H9 (cell line): Measurements from ENCODE around the gene TMEM187. TPM values are rescaled to one million over a fixed set of nuclear protein-coding genes. Genes with fewer than 3 reads are reported as not detected.

ENCODE experiments used
- DNase-seq: peaks from one replicate; pipeline ENCODE4 v3.0.0-alpha.2; 2017
- H2AFZ ChIP-seq: one replicate; pipeline ENCODE4 v1.6.1; 2013; ENCODE audit warnings: mild to moderate bottlenecking, low read length, control low read depth, moderate library complexity
- H2AK5ac ChIP-seq: 2 replicates; pipeline ENCODE4 v1.6.1; 2013; ENCODE audit warnings: low read length, control low read depth, mixed read lengths; ENCODE audit not compliant: insufficient read length
- H2BK120ac ChIP-seq: one replicate; pipeline ENCODE4 v1.6.1; 2013; ENCODE audit warnings: low read depth, mild to moderate bottlenecking, low read length, control low read depth, inconsistent platforms; ENCODE audit not compliant: poor library complexity, severe bottlenecking
- H2BK12ac ChIP-seq: 2 replicates; pipeline ENCODE4 v1.6.1; 2013; ENCODE audit warnings: low read length, control low read depth, mixed read lengths, low read depth; ENCODE audit not compliant: insufficient read length
- H2BK15ac ChIP-seq: 2 replicates; pipeline ENCODE4 v1.6.1; 2013; ENCODE audit warnings: low read depth, low read length, control low read depth
- H2BK20ac ChIP-seq: one replicate; pipeline ENCODE4 v1.6.1; 2013; ENCODE audit warnings: low read depth, mild to moderate bottlenecking, low read length, control low read depth, inconsistent platforms; ENCODE audit not compliant: poor library complexity, severe bottlenecking
- H2BK5ac ChIP-seq: 2 replicates; pipeline ENCODE4 v1.6.1; 2013; ENCODE audit warnings: low read length, control low read depth, mixed read lengths; ENCODE audit not compliant: insufficient read length
- H3K14ac ChIP-seq: 2 replicates; pipeline ENCODE4 v1.6.1; 2013; ENCODE audit warnings: low read length, control low read depth; ENCODE audit not compliant: insufficient read depth
- H3K18ac ChIP-seq: 2 replicates; pipeline ENCODE4 v1.6.1; 2013; ENCODE audit warnings: low read depth, mild to moderate bottlenecking, mixed read lengths, low read length, control low read depth; ENCODE audit not compliant: insufficient read length
- H3K23ac ChIP-seq: 2 replicates; pipeline ENCODE4 v1.6.1; 2013; ENCODE audit warnings: low read length, control low read depth, mixed read lengths, low read depth; ENCODE audit not compliant: insufficient read length
- H3K23me2 ChIP-seq: 2 replicates; pipeline ENCODE4 v1.6.1; 2013; ENCODE audit warnings: low read depth, mild to moderate bottlenecking, mixed read lengths, low read length, control low read depth; ENCODE audit not compliant: insufficient read length, poor library complexity, severe bottlenecking
- H3K27ac ChIP-seq: 2 replicates; pipeline ENCODE4 v1.5.1; 2013; ENCODE audit warnings: low read length, control low read depth, mixed read lengths, low read depth; ENCODE audit not compliant: insufficient read length
- H3K27me3 ChIP-seq: 2 replicates; pipeline ENCODE4 v1.6.1; 2013; ENCODE audit warnings: low read length, control low read depth, inconsistent platforms; ENCODE audit not compliant: insufficient read depth
- H3K4ac ChIP-seq: 2 replicates; pipeline ENCODE4 v1.6.1; 2013; ENCODE audit warnings: low read depth, mild to moderate bottlenecking, control low read depth, inconsistent platforms, low read length, moderate library complexity
- H3K4me1 ChIP-seq: 2 replicates; pipeline ENCODE4 v1.6.1; 2013; ENCODE audit warnings: low read length, control low read depth, inconsistent platforms; ENCODE audit not compliant: insufficient read depth
- H3K4me2 ChIP-seq: 2 replicates; pipeline ENCODE4 v1.6.1; 2013; ENCODE audit warnings: low read length, control low read depth, mixed read lengths; ENCODE audit not compliant: insufficient read length, insufficient read depth
- H3K56ac ChIP-seq: 2 replicates; pipeline ENCODE4 v1.6.1; 2013; ENCODE audit warnings: low read depth, mild to moderate bottlenecking, mixed read lengths, low read length, control low read depth; ENCODE audit not compliant: insufficient read length
- H3K79me1 ChIP-seq: 2 replicates; pipeline ENCODE4 v1.6.1; 2013; ENCODE audit warnings: low read depth, mild to moderate bottlenecking, moderate library complexity, low read length, control low read depth, inconsistent platforms; ENCODE audit not compliant: insufficient read depth, poor library complexity, severe bottlenecking
- H3K79me2 ChIP-seq: 2 replicates; pipeline ENCODE4 v1.6.1; 2013; ENCODE audit warnings: low read length, control low read depth, inconsistent platforms; ENCODE audit not compliant: insufficient read depth
- H3K9ac ChIP-seq: 2 replicates; pipeline ENCODE4 v1.6.1; 2013; ENCODE audit warnings: low read length, control low read depth, mixed read lengths; ENCODE audit not compliant: insufficient read length; ENCODE audit errors: extremely low read depth
- H3K9me3 ChIP-seq: one replicate; pipeline ENCODE4 v1.6.1; 2013; ENCODE audit warnings: low read depth, low read length, inconsistent platforms; ENCODE audit not compliant: control insufficient read depth
- H3T11ph ChIP-seq: one replicate; pipeline ENCODE4 v1.6.1; 2013; ENCODE audit warnings: mild to moderate bottlenecking, low read length, control low read depth, inconsistent platforms
- H4K20me1 ChIP-seq: one replicate; pipeline ENCODE4 v1.6.1; 2013; ENCODE audit not compliant: control insufficient read depth, insufficient read length, insufficient read depth
- H4K5ac ChIP-seq: 2 replicates; pipeline ENCODE4 v1.6.1; 2013; ENCODE audit warnings: low read depth, mild to moderate bottlenecking, mixed read lengths, low read length, control low read depth; ENCODE audit not compliant: insufficient read length
- H4K8ac ChIP-seq: replicated peaks from 2 replicates; pipeline ENCODE4 v1.6.1; 2013; ENCODE audit warnings: low read length, control low read depth, mixed read lengths, low read depth; ENCODE audit not compliant: insufficient read length
- H4K91ac ChIP-seq: 2 replicates; pipeline ENCODE4 v1.6.1; 2013; ENCODE audit warnings: low read depth, mild to moderate bottlenecking, moderate library complexity, mixed read lengths, low read length, control low read depth; ENCODE audit not compliant: insufficient read length
- H3K27ac Mint-ChIP-seq, 3 experiments: 2 replicates in 2 of 3; 3 replicates in 1 of 3; pipeline ENCODE4 v1.8.0; 2020 to 2021; ENCODE audit warnings: mixed read lengths in 3 of 3, mild to moderate bottlenecking in 1 of 3, moderate library complexity in 1 of 3
- H3K27me3 Mint-ChIP-seq: 2 replicates; pipeline ENCODE4 v1.8.0; 2021; ENCODE audit warnings: low read depth, mild to moderate bottlenecking, moderate library complexity, mixed read lengths
- H3K36me3 Mint-ChIP-seq, 3 experiments: 2 replicates in 2 of 3; 3 replicates in 1 of 3; pipeline ENCODE4 v1.8.0; 2020 to 2021; ENCODE audit warnings: low read depth in 3 of 3, mixed read lengths in 3 of 3; ENCODE audit not compliant: insufficient read depth in 1 of 3
- H3K4me1 Mint-ChIP-seq, 2 experiments: 2 replicates each; pipeline ENCODE4 v1.8.0; 2020; ENCODE audit warnings: mixed read lengths in 2 of 2
- H3K4me3 Mint-ChIP-seq, 2 experiments: 2 replicates in 1 of 2; 3 replicates in 1 of 2; pipeline ENCODE4 v1.8.0; 2020 to 2021; ENCODE audit warnings: mild to moderate bottlenecking in 2 of 2, mixed read lengths in 2 of 2, moderate library complexity in 1 of 2
- H3K9me3 Mint-ChIP-seq, 2 experiments: 2 replicates in 1 of 2; 3 replicates in 1 of 2; pipeline ENCODE4 v1.8.0; 2020; ENCODE audit warnings: mild to moderate bottlenecking in 2 of 2, mixed read lengths in 2 of 2, moderate library complexity in 1 of 2
- CTCF ChIP-seq: fragments of 200-600 bp; sonication (generic); conservative IDR thresholded peaks from 3 replicates; pipeline ENCODE4 v1.8.0; 2021; ENCODE audit warnings: antibody characterized with exemption, mild to moderate bottlenecking
- WGBS: extraction: QIAGEN DNeasy Blood & Tissue Kit; methylation state at CpG from one replicate; pipeline ENCODE4 v1.1.7; 2013; ENCODE audit warnings: missing lambda C conversion rate, low lambda C conversion rate, mixed read lengths; ENCODE audit not compliant: insufficient read length; ENCODE audit errors: extremely low coverage; 5-methylcytosine and 5-hydroxymethylcytosine counted together
- total RNA-seq: library from RNA; stranded (reverse); gene quantifications from 2 replicates; pipeline ENCODE4 v1.2.1, GENCODE V29; 2021

TMEM187 gene
- total RNA-seq, 1 experiment from 2014 or later: 2.7 TPM

GRCh38 chrX:154019633-154020528 lies 47.3 kb downstream of the TMEM187 start, which contains the start of gene IRAK1:
IRAK1 (minus strand) TSS chrX:154019902; CDS start chrX:154019812, 90 bp downstream.
- H4K8ac ChIP-seq: no peak within 1 kb of the TSS
- TF ChIP-seq CTCF: no peak

More at GRCh38 chrX:154019633-154020528, 47.3 kb downstream of the TMEM187 start, which contains the start of gene IRAK1:
- Histone ChIP-seq H2BK20ac (no peak within 1 kb of the TSS), H4K91ac (no peak within 1 kb of the TSS), H3K79me2 (no peaks in the 10 kb centered on the region), H3K9ac (peak within 1 kb of the TSS; percentile 56), H3T11ph (no peak within 1 kb of the TSS), H4K5ac (no peak within 1 kb of the TSS), H2BK120ac (no peak within 1 kb of the TSS), H3K56ac (no peak within 1 kb of the TSS), H3K27ac (no peak within 1 kb of the TSS), H2BK12ac (no peak within 1 kb of the TSS), H3K23me2 (peaks cover 9% of the 10 kb centered on the region), H2BK15ac (no peak within 1 kb of the TSS), H3K23ac (no peak within 1 kb of the TSS), H2AFZ (no peak within 1 kb of the TSS), H3K18ac (peak within 1 kb of the TSS; percentile 82), H4K20me1 (peaks cover 5% of the 10 kb centered on the region), H2BK5ac (no peak within 1 kb of the TSS), H3K4me1 (no peaks in the 10 kb centered on the region), H3K27me3 (no peaks in the 10 kb centered on the region), H3K79me1 (no peaks in the 10 kb centered on the region), H3K14ac (peak within 1 kb of the TSS; percentile 89; the same call in 1 of the 2 replicates), H3K4ac (no peak within 1 kb of the TSS; the same call in 1 of the 2 replicates), H3K9me3 (no peaks in the 10 kb centered on the region), H2AK5ac (no peak within 1 kb of the TSS), H3K4me2 (peak within 1 kb of the TSS; percentile 34)
- H3K36me3 Mint-ChIP-seq: peaks cover 5 to 36% (median 10%) of the 10 kb centered on the region in 3 experiments; a peak in 6 of 7 replicates
- peak within 1 kb of the TSS; percentile 66 to 76 for H3K4me3 Mint-ChIP-seq
- H3K27me3 Mint-ChIP-seq: no peaks in the 10 kb centered on the region
- H3K9me3 Mint-ChIP-seq: peaks cover 49 to 71% of the 10 kb centered on the region in 2 experiments
- no peak for DNase-seq
- peaks cover 18 to 33% of the 10 kb centered on the region in 2 experiments for H3K4me1 Mint-ChIP-seq
- H3K27ac Mint-ChIP-seq: peak within 1 kb of the TSS; percentile 24 to 92 (median 90); a peak in 3 of 7 replicates
- no CpG with 5 or more reads among the region's 99 CpGs for WGBS
